ENCODE results near the gene MDC1.
"Not testable (repeated sequence)": the region's sequence is repeated elsewhere in the genome, so short reads cannot be mapped to it uniquely, and the experiment has no call there.

- TF ChIP-seq, protein P1, sequence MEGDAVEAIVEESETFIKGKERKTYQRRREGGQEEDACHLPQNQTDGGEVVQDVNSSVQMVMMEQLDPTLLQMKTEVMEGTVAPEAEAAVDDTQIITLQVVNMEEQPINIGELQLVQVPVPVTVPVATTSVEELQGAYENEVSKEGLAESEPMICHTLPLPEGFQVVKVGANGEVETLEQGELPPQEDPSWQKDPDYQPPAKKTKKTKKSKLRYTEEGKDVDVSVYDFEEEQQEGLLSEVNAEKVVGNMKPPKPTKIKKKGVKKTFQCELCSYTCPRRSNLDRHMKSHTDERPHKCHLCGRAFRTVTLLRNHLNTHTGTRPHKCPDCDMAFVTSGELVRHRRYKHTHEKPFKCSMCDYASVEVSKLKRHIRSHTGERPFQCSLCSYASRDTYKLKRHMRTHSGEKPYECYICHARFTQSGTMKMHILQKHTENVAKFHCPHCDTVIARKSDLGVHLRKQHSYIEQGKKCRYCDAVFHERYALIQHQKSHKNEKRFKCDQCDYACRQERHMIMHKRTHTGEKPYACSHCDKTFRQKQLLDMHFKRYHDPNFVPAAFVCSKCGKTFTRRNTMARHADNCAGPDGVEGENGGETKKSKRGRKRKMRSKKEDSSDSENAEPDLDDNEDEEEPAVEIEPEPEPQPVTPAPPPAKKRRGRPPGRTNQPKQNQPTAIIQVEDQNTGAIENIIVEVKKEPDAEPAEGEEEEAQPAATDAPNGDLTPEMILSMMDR (IDR thresholded peaks at IDR 0.05): not testable (repeated sequence)
- not testable (repeated sequence) for TF ChIP-seq POLR2A (IDR thresholded peaks at IDR 0.05)
Observed at GRCh38 chr6:30717845-30718720, 1.0 kb upstream of the MDC1 start.
